GM21390 (cell line): ENCODE measurements around the gene EEPD1.
"Not testable (repeated sequence)": the region's sequence is repeated elsewhere in the genome, so short reads cannot be mapped to it uniquely, and the experiment has no call there.

Source experiments
- ATAC-seq: cut with Tn5 transposase; IDR thresholded peaks from one replicate; pipeline ENCODE4 v1.9.1; 2021; ENCODE audit not compliant: unreplicated experiment

The EEPD1 gene

DNA sequence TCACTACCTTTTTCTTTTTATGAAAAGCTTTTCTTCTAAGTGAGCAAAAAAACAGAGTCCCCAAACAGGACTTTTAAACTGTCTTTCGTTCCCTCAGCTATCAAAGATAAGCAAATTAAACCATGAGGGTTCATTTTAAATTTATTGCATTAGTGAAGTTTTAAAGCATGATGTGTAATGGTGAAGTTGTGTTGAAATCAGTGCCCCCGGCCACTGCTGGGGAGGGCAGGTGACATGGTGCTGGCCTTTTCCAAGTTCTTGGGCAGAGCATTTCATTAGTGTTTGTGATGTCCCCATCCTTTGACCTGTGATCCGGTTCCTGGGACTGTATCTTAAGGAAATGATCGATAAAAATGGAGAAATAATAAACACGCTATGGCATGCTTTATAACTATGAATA is 96.0 kb downstream of the EEPD1 start:
- ATAC-seq = no peak

- ATAC-seq = no peak
Measured at GRCh38 chr7:36253699-36254098, 100.6 kb downstream of the EEPD1 start.

- not testable (repeated sequence) for ATAC-seq
Measured at GRCh38 chr7:36258510-36259259, 105.6 kb downstream of the EEPD1 start.

DNA sequence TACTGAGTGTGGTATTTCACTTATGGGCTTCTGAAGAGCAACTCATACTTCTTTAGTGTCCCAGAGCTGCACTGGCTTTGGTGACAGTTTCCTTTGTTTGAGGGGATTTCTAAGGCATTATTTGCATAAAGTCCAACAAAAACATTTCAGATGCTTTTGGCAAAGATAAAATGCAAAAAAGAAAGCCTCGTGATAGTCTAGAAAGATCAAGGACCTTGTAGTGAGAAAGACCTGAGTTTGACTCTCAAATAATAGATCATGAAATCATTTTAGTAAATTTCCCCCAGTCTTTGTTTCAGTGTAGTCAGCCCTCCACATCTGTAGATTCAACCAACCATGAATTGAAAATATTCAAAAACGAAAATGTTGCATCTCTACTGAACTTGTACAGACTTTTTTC is 107.4 kb downstream of the EEPD1 start:
- peak; percentile 45 for ATAC-seq

DNA sequence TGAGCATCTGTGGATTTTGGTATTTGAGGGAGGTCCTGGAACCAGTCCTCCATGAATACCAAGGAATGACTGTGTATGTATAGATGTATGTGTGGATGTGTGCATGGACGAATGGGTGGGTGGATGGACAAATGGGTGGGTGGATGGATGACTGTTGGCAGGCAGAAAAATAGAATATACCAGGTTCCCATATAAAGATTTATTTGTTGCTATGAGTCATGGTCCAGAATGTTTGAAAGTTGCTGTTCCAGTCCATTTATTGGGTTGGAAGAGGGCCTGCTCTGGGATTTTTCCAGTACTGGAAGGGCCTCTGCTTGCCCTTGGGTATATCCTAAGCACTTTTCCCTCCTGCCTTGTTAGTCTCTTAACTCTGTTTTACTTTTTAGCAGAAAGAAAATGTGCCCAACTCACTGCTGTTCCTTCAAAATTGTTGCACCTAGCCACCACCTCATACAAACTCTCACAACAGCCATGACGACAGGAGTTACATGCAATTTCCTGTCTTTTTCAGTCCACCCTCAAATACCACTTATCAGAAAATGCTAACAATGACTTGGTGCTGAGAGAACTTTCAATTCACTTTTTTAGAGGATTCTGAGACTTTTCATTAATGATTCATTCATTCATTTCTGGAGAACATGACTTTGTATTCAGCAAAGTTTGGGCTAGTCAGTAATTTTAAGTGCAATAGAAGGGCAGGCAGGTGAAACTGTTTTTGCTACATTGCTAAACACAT is 108.1 kb downstream of the EEPD1 start:
- no peak for ATAC-seq

DNA sequence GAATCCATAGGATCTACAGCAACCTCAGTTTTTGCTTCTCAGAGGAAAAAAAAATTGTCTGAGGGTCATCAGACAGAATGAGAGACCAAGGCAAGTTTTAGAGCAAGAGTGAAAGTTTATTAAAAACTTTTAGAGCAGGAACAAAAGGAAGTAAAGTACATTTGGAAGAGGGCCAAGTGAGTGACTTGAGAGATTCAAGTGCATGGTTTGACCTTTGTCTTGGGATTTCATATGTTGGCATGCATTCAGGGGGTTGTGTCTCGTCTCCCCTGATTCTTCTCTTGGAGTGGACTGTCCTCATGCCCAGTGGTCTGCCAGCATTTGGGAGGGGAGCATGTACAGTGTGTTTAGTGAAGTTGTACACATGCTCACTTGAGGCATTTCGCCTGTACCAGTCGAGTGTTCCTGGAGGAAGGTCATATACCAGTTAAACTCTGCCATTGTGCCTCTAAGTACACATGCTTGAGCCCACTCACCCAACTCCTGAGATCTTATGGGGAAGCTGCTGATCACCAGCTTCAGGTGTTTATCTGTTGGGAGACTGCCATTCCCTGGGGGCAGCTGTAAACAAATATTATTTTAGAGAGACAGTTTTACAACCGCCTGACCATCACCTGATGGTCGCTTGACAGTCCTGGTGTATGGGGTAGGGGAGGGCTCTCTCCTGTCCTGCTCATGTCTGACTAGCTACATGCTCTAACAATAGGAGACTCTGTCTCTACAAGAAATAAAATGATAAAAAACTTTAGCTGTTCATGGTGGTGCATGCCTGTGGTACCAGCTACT is 109.4 kb downstream of the EEPD1 start:
- no peak for ATAC-seq

DNA sequence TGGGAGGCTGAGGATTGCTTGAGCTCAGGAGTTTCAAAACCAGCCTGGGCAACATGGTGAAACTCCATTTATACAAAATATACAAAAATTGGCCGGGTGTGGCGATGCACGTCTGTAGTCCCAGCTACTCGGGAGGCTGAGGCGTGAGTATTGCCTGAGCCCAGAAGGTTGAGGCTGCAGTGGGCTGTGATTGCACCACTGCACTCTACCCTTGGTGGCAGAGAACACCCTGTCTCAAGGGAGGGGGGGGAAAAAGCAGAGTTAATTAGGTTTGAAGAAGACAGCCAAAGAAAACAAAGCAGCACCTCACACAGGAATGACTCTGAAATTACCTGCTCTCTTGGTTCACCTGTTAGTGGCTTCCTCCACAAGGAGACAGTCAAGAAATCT is 110.0 kb downstream of the EEPD1 start:
- ATAC-seq = no peak

- peak; percentile 57 for ATAC-seq
Measured at GRCh38 chr7:36264123-36264801, 111.2 kb downstream of the EEPD1 start.

GRCh38 chr7:36264913-36265516 is 112.0 kb downstream of the EEPD1 start:
- ATAC-seq = no peak

DNA sequence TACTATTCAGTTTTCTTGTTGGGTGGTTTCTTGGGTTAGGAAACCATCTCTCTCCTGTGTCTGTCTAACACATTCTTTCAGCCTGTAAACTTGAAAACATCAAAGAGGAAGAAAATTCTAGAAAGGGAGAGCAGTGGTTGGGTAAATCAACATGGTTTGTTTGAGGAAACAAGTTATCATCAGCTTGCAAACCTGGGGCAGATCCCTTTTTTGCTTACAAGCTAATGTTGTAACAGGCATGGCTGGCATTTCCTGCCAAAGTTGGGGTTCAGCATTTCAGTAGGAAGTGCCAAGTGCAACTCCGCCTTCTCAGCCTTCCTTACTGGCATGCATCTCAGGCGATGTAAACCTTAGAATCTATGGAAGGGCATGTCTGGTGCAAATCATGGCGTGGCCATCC is 112.6 kb downstream of the EEPD1 start:
- ATAC-seq = no peak

DNA sequence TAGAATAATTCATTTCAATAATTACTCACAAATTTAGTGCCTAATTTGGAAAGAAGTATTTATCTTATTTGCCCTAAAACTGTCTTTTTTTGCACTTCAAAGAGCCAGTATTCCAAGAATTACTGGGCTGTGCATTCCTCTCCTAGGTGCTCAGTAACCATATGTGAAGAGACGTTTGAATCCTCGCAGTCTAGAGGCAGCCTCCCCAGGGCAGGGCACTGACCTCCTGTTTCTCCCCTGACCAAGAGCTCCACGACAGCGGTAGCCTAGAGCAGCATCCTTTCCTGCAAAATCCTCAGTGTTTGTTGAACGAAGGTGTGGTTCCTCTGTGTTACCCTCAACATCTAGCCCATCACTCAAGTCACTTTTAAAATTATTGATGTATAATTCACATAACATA is 113.1 kb downstream of the EEPD1 start:
- no peak for ATAC-seq

DNA sequence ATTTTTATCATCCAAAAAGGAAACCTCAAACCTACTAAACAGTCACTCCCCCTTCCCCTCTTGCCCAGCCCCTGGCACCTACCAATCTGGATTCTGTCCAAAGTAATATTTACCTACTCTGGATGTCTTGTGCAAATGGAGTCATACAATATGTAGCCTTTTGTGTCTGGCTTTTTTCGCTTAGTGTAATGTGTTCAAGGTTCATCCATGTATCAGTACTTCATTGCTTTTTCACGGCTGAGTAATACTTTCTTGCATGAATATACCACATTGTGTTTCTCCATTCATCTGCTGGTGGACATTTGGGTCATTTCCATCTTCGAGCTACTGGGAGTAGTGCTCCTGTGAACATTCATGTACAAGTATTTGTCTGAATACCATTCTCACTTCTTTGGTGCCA is 113.6 kb downstream of the EEPD1 start:
- ATAC-seq = no peak

DNA sequence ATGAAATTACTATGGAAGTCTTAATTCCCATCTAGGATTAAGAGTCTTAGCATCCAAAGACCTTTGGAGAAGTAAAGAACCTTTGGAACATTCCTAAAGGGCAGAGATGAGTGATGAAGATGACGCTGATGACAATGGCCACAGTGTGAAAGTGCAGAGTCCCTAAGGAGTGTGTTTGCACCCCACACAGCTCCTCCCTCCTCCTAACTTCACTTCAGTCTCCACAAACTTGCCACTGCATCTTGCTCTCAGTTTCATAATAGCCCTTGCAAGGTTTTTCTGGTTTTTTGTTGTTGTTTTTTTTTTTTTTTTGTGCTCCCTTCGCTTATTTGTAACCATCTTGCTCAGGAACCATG is 119.1 kb downstream of the EEPD1 start:
- ATAC-seq = no peak

DNA sequence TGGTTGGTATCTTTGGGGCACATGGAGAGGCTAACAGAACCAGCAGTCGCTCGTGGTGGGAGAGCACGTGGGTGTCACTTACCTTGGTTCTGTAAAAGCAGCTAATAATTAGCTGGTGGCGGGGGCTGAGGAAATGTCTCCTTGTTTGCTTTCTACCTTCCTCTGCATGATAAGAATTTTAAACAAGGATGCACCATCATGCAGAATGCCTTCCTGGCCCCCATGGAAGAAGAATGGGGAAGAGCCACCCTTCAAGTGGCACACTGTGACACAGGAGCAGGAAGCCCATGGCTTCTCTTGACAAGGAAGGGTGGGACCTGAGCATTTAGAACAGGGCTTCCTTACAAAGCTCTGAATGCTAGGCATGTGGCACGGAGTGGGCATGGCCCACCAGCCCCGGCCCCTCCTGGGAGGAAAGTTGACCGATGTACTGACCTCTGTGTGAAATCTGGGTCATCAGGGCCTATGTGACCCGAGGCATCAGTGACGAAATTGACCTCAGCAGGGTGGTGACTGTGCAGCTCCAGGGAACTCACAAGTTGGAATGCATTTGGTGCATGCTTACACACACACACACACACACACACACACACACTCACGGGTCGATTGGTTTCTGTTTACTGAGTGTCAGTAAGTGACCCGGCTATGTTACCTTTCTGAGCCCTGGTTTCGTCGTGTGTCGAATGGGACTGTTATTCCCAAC is 119.7 kb downstream of the EEPD1 start:
- no peak for ATAC-seq

- no peak for ATAC-seq
Measured at GRCh38 chr7:36273836-36274235, 120.8 kb downstream of the EEPD1 start.

DNA sequence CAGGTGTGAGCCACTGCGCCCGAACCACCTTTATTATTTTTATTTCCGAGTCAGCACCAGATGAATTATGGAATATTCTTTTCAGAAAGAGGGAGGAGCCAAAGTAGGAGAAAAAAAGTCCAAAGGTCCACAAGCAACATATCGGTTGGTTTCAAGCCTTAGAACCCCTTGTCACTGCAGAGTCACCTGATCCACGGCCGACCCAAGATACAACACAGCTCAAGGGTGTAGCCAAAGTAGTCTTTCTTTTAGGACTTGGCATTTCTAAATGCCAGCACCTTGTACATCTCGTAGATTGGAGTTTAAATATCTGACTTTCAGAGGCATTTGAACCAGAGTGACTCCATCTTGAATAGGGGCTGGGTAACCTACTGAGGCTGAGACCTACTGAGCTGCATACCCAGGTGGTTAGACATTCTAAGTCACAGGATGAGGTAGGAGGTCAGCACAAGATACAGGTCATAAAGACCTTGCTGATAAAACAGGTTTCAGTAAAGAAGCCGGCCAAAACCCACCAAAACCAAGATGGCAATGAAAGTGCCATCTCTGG is 122.8 kb downstream of the EEPD1 start:
- ATAC-seq = no peak

DNA sequence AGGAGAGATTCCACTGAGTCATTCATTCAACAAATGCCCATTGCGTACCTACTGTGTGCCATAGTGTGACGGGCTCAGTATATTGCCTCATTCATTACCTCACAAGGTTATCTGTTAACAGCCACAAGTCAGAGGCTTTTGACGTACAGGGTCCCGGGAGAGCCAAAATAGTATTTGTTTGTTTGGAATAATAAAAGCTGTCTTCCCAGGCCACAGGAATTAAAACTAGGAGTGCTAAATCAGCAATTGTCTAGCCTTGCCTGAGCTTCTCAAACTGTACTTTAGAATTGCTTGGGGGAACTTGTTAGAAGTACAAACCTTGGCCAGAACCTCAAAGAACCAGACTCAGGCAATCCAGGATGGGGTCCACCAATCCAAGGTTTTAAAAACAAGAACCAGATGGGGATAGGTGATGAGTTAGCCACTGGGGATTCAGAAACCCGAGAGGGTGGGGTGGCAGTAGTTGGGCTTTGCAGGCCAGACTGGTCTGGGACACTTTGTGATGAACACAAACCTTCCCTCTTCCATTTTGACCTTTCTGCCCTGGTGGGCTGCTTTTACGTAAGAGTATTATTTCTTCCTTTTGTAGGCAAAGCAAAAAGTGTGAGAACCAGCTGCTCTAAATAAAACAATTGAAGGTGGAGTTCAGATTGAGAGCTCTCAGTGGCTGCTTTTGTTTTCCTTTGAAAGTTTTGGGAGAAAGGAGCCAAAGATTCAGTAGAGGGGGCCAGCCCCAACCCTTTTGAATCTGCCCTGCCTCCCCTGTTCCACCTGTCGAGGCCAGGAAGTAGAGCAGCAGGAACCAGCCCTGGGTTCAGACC is 123.6 kb downstream of the EEPD1 start:
- ATAC-seq = no peak

GRCh38 chr7:36277249-36277542 is 124.1 kb downstream of the EEPD1 start:
- ATAC-seq = no peak

DNA sequence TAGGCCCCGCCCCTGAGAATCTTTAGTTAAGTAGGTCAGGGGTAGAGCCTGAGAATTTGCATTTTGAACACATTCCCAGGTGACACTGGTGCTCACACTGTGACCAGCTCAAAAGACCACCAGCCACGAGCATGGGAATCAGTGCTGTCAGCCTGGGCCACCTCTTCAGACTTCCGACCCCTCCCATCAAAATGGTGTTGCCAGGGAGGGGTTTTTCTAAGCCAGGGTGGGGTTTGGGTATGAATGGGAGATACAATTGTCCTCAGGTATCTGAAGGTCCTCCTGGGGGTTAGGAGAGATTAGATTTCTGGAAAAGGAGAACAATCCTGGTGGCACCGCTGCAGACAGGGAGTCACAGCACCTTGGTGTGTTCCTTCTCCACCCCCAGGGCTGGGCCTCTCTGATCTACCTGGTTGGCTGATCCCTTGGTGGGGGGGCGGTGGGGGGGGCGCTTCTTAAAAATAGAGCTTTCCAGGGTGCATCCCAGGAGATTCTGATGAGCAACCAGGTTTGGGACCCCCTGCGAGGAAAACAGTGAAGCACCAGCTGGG is 125.1 kb downstream of the EEPD1 start:
- no peak for ATAC-seq
